Coronary artery (tissue), 2 donors: ENCODE results near the gene XPO6.

Source experiments
- DNase-seq: peaks from one replicate; pipeline ENCODE4 v3.0.0-alpha.2; 2017; ENCODE audit warnings: low spot score
- H3K27ac ChIP-seq, 2 donors: fragments of 200-600 bp; sonication (generic); one replicate each; pipeline ENCODE4 v1.5.1; 2016 to 2019
- H3K4me3 ChIP-seq: fragments of 200-600 bp; sonication (generic); 2 replicates; pipeline ENCODE4 v1.5.1; 2016; ENCODE audit warnings: mild to moderate bottlenecking, moderate library complexity
- CTCF ChIP-seq: fragments of 200-600 bp; sonication (generic); IDR thresholded peaks from one replicate; pipeline ENCODE4 v1.5.1; 2019; ENCODE audit warnings: antibody characterized with exemption

The XPO6 gene

GRCh38 chr16:28208131-28208530 is 3.6 kb downstream of the XPO6 start:
- no peak for DNase-seq
- no peak for TF ChIP-seq CTCF
- no peak overlapping the region for H3K4me3 ChIP-seq
- H3K27ac ChIP-seq: no peak overlapping the region

DNA sequence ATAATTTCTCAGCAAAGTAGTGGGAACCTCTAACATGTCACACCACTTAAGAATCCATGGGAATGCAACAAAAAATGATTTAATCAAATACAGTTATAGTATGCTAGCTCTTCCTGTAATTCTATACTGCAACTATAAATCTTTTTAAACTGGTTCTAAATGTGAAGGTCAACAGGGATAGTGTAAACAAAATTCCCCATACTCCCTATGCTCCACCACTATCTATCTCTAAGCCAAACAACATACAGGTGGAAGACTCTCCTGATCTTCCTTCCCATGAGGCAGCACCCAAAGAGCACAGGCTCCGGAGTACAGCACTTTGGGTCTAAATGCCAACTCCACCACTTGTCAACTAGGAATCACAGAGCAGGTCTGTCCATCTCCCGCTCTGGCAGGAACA is 4.4 kb downstream of the XPO6 start:
- no peak overlapping the region for H3K27ac ChIP-seq
- H3K4me3 ChIP-seq: no peak overlapping the region
- DNase-seq: no peak
- TF ChIP-seq CTCF: no peak

GRCh38 chr16:28205974-28206373 is 5.8 kb downstream of the XPO6 start:
- Histone ChIP-seq H3K4me3 (no peak overlapping the region), H3K27ac (no peak overlapping the region)
- DNase-seq: no peak
- TF ChIP-seq CTCF: no peak

DNA sequence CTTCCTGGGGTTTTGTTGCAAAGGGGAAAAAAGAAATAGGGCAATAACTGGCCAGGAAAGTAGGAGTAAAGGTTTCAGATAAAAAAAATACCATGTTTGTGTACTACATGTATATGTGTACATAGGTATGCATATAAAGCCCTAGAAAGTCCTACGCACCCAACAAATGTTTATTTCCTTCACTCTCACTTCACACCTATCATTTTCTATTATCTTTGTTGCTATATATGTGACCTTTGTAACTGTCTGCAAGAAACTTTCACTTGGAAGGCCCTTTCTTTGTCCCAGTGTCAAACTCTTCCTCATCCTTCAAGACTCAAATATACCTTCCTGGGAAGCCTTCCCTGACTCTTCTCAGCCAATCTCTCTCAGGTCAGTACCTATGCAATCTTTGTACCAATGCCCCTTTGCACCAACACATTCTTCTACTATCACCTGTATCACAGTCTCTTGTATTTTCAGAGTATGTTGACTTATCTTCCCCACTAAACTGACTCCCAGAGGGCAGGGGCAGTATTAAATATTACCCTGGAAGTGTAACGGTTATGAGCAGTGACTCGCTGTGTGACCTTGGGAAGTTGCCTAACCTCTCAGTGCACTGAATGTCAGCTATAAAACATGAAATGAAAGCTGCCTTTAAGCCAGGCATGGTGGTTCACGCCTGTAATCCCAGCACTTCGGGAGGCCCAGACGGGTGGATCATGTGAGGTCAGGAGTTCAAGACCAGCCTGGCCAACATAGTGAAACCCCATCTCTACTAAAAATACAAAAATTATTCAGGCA is 6.5 kb downstream of the XPO6 start:
- no peak overlapping the region for H3K27ac ChIP-seq
- no peak for DNase-seq
- no peak for TF ChIP-seq CTCF
- H3K4me3 ChIP-seq: no peak overlapping the region

- no peak for DNase-seq
- no peak for TF ChIP-seq CTCF
- no peak overlapping the region for H3K4me3 ChIP-seq
- H3K27ac ChIP-seq: peak overlapping the region in 1 of 2 donors; percentile 6
These were observed 7.1 kb downstream of the XPO6 start for GRCh38 chr16:28204622-28205021.

GRCh38 chr16:28204204-28204603 is 7.6 kb downstream of the XPO6 start:
- no peak for DNase-seq
- peak overlapping the region in 1 of 2 donors; percentile 6 for H3K27ac ChIP-seq
- TF ChIP-seq CTCF: no peak
- no peak overlapping the region for H3K4me3 ChIP-seq

DNA sequence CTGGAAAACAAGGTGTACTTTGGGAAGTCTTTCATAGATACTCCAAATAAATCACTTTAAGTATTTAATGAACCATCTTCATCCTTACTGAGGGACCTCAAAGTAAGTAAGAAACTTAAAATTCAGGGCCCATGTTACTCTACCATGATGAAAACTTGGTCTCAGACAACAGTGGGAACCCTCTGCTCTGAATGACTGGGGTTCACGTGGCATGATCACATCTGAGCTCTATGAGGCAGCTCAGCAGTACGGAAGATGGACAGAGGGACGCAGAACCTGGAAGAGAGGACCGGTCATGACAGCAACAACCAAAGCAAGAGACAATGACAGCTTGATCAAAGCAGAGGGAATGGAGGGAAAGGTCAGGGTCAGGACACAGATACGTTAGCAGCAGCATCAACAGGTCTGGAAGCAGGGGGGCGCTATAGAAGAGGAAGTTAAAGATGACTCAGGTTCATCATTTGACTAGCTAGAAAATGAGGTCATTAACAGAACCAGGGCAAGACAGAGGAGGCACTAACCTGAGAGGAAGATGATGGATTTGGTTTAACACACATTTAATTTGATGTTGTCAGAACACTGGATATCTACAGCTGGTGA is 9.5 kb downstream of the XPO6 start:
- Histone ChIP-seq H3K27ac (no peak overlapping the region), H3K4me3 (no peak overlapping the region)
- no peak for TF ChIP-seq CTCF
- no peak for DNase-seq
